ENCODE results near the gene AJUBA.

DNA sequence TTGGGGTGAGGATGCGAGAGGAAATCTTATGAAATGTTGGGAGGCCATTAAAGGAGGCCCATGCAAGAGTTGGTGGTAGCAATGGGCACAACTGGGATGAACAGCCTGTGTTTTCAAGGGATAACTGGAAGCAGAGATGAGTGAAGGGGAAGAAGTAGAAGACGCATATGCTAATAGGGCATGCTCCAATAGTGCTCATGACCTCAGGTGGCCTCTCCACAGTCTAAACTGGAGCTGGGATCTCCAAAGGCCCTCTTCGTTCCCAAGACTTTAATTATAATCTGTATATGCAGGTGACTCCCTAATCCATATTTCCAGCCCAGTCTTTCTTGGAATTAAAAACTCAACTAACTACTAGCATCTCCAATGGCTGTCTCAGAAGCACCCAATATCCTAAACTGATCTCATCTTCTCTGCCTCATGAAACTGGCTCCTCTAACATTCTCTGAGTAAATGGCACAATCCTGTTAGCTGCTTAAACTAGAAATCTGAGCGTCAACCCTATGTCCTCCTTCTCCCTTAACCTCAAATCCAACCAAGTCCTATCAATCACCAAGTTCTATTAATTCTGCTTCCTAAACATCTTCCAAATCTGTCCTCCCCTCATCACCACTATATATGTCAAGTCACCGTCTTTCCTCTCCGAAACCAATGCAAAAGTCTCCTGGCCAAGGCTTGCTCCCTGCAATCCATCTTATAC, 2.8 kb upstream of the AJUBA start:
- TF ChIP-seq, protein P1, sequence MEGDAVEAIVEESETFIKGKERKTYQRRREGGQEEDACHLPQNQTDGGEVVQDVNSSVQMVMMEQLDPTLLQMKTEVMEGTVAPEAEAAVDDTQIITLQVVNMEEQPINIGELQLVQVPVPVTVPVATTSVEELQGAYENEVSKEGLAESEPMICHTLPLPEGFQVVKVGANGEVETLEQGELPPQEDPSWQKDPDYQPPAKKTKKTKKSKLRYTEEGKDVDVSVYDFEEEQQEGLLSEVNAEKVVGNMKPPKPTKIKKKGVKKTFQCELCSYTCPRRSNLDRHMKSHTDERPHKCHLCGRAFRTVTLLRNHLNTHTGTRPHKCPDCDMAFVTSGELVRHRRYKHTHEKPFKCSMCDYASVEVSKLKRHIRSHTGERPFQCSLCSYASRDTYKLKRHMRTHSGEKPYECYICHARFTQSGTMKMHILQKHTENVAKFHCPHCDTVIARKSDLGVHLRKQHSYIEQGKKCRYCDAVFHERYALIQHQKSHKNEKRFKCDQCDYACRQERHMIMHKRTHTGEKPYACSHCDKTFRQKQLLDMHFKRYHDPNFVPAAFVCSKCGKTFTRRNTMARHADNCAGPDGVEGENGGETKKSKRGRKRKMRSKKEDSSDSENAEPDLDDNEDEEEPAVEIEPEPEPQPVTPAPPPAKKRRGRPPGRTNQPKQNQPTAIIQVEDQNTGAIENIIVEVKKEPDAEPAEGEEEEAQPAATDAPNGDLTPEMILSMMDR (conservative IDR thresholded peaks at IDR 0.05), result no peak
- no peak for TF ChIP-seq EZH2 (IDR thresholded peaks at IDR 0.05; ENCODE audit: low read depth)
